Measurements from ENCODE around the gene CALML4.
"Not testable (repeated sequence)": the region's sequence is repeated elsewhere in the genome, so short reads cannot be mapped to it uniquely, and the experiment has no call there.

CALML4 gene

GRCh38 chr15:68191555-68191954 lies 13.6 kb downstream of the CALML4 start:
- DNase-seq (ENCODE audit: low read depth in 2 of 2), result no peak

- no peak for DNase-seq (ENCODE audit: low read depth in 2 of 2)
These were observed 15.1 kb downstream of the CALML4 start for GRCh38 chr15:68190048-68190447.

GRCh38 chr15:68188647-68189046 lies 16.5 kb downstream of the CALML4 start:
- DNase-seq (ENCODE audit: low read depth in 2 of 2), result no peak

- DNase-seq (ENCODE audit: low read depth in 2 of 2), result no peak
These were observed 17.6 kb downstream of the CALML4 start for GRCh38 chr15:68187559-68187958.

GRCh38 chr15:68186671-68187397 lies 18.3 kb downstream of the CALML4 start:
- DNase-seq (ENCODE audit: low read depth in 2 of 2), result no peak

- no peak for DNase-seq (ENCODE audit: low read depth in 2 of 2)
These were observed 20.3 kb downstream of the CALML4 start for GRCh38 chr15:68184616-68185480.

GRCh38 chr15:68183616-68184315 lies 21.4 kb downstream of the CALML4 start:
- DNase-seq (ENCODE audit: low read depth in 2 of 2), result no peak

GRCh38 chr15:68177742-68178141 lies 27.4 kb downstream of the CALML4 start:
- no peak for DNase-seq (ENCODE audit: low read depth in 2 of 2)

GRCh38 chr15:68176601-68177000 lies 28.5 kb downstream of the CALML4 start:
- no peak for DNase-seq (ENCODE audit: low read depth in 2 of 2)

GRCh38 chr15:68175526-68175925 lies 29.6 kb downstream of the CALML4 start:
- DNase-seq (ENCODE audit: low read depth in 2 of 2), result no peak

GRCh38 chr15:68173119-68173518 lies 32.0 kb downstream of the CALML4 start:
- DNase-seq (ENCODE audit: low read depth in 2 of 2), result no peak

GRCh38 chr15:68172037-68172436 lies 33.1 kb downstream of the CALML4 start:
- DNase-seq (ENCODE audit: low read depth in 2 of 2), result not testable (repeated sequence)

- DNase-seq (ENCODE audit: low read depth in 2 of 2), result no peak
These were observed 38.3 kb downstream of the CALML4 start for GRCh38 chr15:68166847-68167246.

GRCh38 chr15:68163191-68163590 lies 41.9 kb downstream of the CALML4 start:
- no peak for DNase-seq (ENCODE audit: low read depth in 2 of 2)

- DNase-seq (ENCODE audit: low read depth in 2 of 2), result no peak
These were observed 47.0 kb downstream of the CALML4 start for GRCh38 chr15:68158046-68158628.

GRCh38 chr15:68157074-68157473 lies 48.1 kb downstream of the CALML4 start:
- no peak for DNase-seq (ENCODE audit: low read depth in 2 of 2)

GRCh38 chr15:68154923-68155559 lies 50.1 kb downstream of the CALML4 start:
- no peak for DNase-seq (ENCODE audit: low read depth in 2 of 2)

GRCh38 chr15:68152342-68152741 lies 52.8 kb downstream of the CALML4 start:
- DNase-seq (ENCODE audit: low read depth in 2 of 2), result no peak

GRCh38 chr15:68151277-68151676 lies 53.9 kb downstream of the CALML4 start:
- DNase-seq (ENCODE audit: low read depth in 2 of 2), result no peak

GRCh38 chr15:68150187-68150586 lies 54.9 kb downstream of the CALML4 start:
- no peak for DNase-seq (ENCODE audit: low read depth in 2 of 2)

- DNase-seq (ENCODE audit: low read depth in 2 of 2), result no peak
These were observed 56.1 kb downstream of the CALML4 start for GRCh38 chr15:68149059-68149458.

GRCh38 chr15:68148039-68148438 lies 57.1 kb downstream of the CALML4 start:
- no peak for DNase-seq (ENCODE audit: low read depth in 2 of 2)

Data from stimulated activated CD8-positive, alpha-beta memory T cell treated with anti-CD3 and anti-CD28 coated beads, Interleukin-7, amount 100 ng/mL, for 4 hours (primary cell).